K562 (cell line): ENCODE measurements around the gene DSTYK. TPM values are rescaled to one million over a fixed set of nuclear protein-coding genes. Genes with fewer than 3 reads are reported as not detected.

ENCODE experiments used
- ATAC-seq: fragments of 200-7000 bp; cut with Tn5 transposase; 3 replicates; pipeline ENCODE4 v1.9.1; 2020; ENCODE audit warnings: moderate library complexity
- BruUV-seq: library from RNA; stranded (reverse); fragments of 400-500 nt; replicated peaks from 2 replicates; lab custom pipeline; 2021; lab: Mats Ljungman, UMichigan
- CTCF ChIA-PET: fragments of 300-600 bp; formaldehyde crosslinking; extraction: SDS; loops from one replicate; lab custom pipeline; 2021; ENCODE audit warnings: low intra/inter-chr PET ratio; lab: Yijun Ruan, JAX
- POLR2A ChIA-PET: fragments of 300-600, 350-650 bp; sonication (Branson Sonifier 250); formaldehyde crosslinking; extraction: SDS; loops from one replicate; lab custom pipeline; 2021; ENCODE audit warnings: antibody characterized with exemption, inconsistent platforms; lab: Yijun Ruan, JAX
- DNase-seq, 4 experiments: peaks; one replicate each; pipeline versions ENCODE4 v3.0.0 to v3.0.0-alpha.2; 2011 to 2018; ENCODE audit warnings: low spot score in 3 of 4, mixed read lengths in 3 of 4; ENCODE audit errors: extremely low read depth in 1 of 4
- FAIRE-seq: peaks from 2 replicates; lab custom pipeline; 2011; peaks lifted over from hg19 to GRCh38; lab: Jason Lieb, UNC
- H2AFZ ChIP-seq: 2 replicates; pipeline ENCODE4 v1.6.0; 2011; ENCODE audit warnings: low read depth, low read length, control low read depth, inconsistent platforms
- H3K27ac ChIP-seq: fragments of 200-600 bp; 3 replicates; pipeline ENCODE4 v1.8.0; 2011; ENCODE audit warnings: low read depth, mild to moderate bottlenecking, control low read depth, inconsistent platforms, low read length, moderate library complexity, mixed read lengths; ENCODE audit errors: extremely low read depth
- H3K27me3 ChIP-seq, 2 experiments: fragments of 300-600 bp in 1 of 2; 2 replicates in 1 of 2; 3 replicates in 1 of 2; pipeline versions ENCODE4 v1.6.0 to v1.8.0; 2011; ENCODE audit warnings: inconsistent platforms in 2 of 2, low read length in 2 of 2, mild to moderate bottlenecking in 1 of 2, mixed read lengths in 1 of 2, moderate library complexity in 1 of 2; ENCODE audit not compliant: control insufficient read depth in 2 of 2, insufficient read depth in 2 of 2
- H3K36me3 ChIP-seq: fragments of 300-600 bp; 3 replicates; pipeline ENCODE4 v1.8.0; 2011; ENCODE audit warnings: mild to moderate bottlenecking, low read length, inconsistent platforms; ENCODE audit not compliant: control insufficient read depth, insufficient read depth
- H3K4me1 ChIP-seq, 2 experiments: fragments of 200-600 bp in 1 of 2; replicated peaks in 1 of 2; 2 replicates in 1 of 2; 3 replicates in 1 of 2; pipeline versions ENCODE4 v1.5.1 to v1.8.0; 2011; ENCODE audit warnings: inconsistent platforms in 2 of 2, low read length in 2 of 2, mild to moderate bottlenecking in 1 of 2, mixed read lengths in 1 of 2, moderate library complexity in 1 of 2; ENCODE audit not compliant: control insufficient read depth in 2 of 2, insufficient read depth in 2 of 2
- H3K4me2 ChIP-seq: 2 replicates; pipeline ENCODE4 v1.6.1; 2011; ENCODE audit warnings: low read length, control low read depth, inconsistent platforms, mixed read lengths; ENCODE audit not compliant: insufficient read depth
- H3K4me3 ChIP-seq: fragments of 200-600 bp; sonication (generic), shearing (Covaris generic); 2 replicates; pipeline ENCODE4 v1.5.1; 2016; ENCODE audit warnings: control low read depth, inconsistent platforms
- H3K79me2 ChIP-seq: fragments of 200-600 bp; 3 replicates; pipeline ENCODE4 v1.8.0; 2011; ENCODE audit warnings: low read length, inconsistent platforms; ENCODE audit not compliant: control insufficient read depth, insufficient read depth
- H3K9ac ChIP-seq, 2 experiments: 2 replicates each; pipeline versions ENCODE4 v1.6.0 to v1.6.1; 2011; ENCODE audit warnings: low read depth in 2 of 2, low read length in 2 of 2, control low read depth in 1 of 2, inconsistent platforms in 1 of 2, mild to moderate bottlenecking in 1 of 2, mixed read lengths in 1 of 2; ENCODE audit not compliant: insufficient read depth in 1 of 2
- H3K9me1 ChIP-seq: one replicate; pipeline ENCODE4 v1.6.0; 2011; ENCODE audit warnings: inconsistent platforms, mild to moderate bottlenecking, low read length, moderate library complexity; ENCODE audit not compliant: control insufficient read depth, insufficient read depth
- H3K9me3 ChIP-seq: replicated peaks from 2 replicates; pipeline ENCODE4 v1.5.1; 2011; ENCODE audit warnings: low read depth, low read length, inconsistent platforms; ENCODE audit not compliant: control insufficient read depth, insufficient read depth
- H4K20me1 ChIP-seq: replicated peaks from 2 replicates; pipeline ENCODE4 v1.6.1; 2011; ENCODE audit warnings: low read length, inconsistent platforms, mixed read lengths; ENCODE audit not compliant: control insufficient read depth, insufficient read depth
- CBFA2T3 ChIP-seq: fragments of 450-650 bp; IDR thresholded peaks from 2 replicates; pipeline ENCODE4 v1.6.1; 2017
- NFIC ChIP-seq: fragments of 450-650 bp; IDR thresholded peaks from 2 replicates; pipeline ENCODE4 v1.6.1; 2017; ENCODE audit warnings: mild to moderate bottlenecking, inconsistent platforms
- NFIX ChIP-seq: fragments of 250-450 bp; sonication (Bioruptor Pico); IDR thresholded peaks from 2 replicates; pipeline ENCODE4 v1.4.0; 2020; ENCODE audit warnings: low read depth, mild to moderate bottlenecking, moderate library complexity
- PHF21A ChIP-seq: fragments of 450-650 bp; IDR thresholded peaks from 2 replicates; pipeline ENCODE4 v1.6.1; 2017; ENCODE audit warnings: low read depth, borderline replicate concordance
- RAD21 ChIP-seq, 2 experiments: fragments of 250-450 bp in 1 of 2; fragments of 450-650 bp in 1 of 2; sonication (Bioruptor Pico) in 1 of 2; formaldehyde crosslinking in 1 of 2; IDR thresholded peaks in 1 of 2; conservative IDR thresholded peaks in 1 of 2; 2 replicates each; pipeline versions ENCODE4 v1.4.0 to v1.8.0; 2020 to 2022; ENCODE audit warnings: mild to moderate bottlenecking in 2 of 2, moderate library complexity in 1 of 2
- RCOR1 ChIP-seq, 2 experiments: IDR thresholded peaks; 2 replicates each; pipeline ENCODE4 v1.6.1; 2012; ENCODE audit warnings: low read depth in 2 of 2, low read length in 2 of 2, borderline replicate concordance in 1 of 2, improper control_type of control experiment in 1 of 2
- RNF2 ChIP-seq: sonication (generic); IDR thresholded peaks from 2 replicates; pipeline ENCODE4 v1.6.1; 2016
- ZNF354B ChIP-seq: fragments of 250-450 bp; sonication (Bioruptor Pico); IDR thresholded peaks from 2 replicates; pipeline ENCODE4 v1.4.0; 2020
- WGBS: fragments of 100-300 bp; shearing (Covaris generic); methylation state at CpG from one replicate; pipeline ENCODE4 v1.1.6; 2016; ENCODE audit warnings: low coverage, mixed read lengths; ENCODE audit not compliant: insufficient coverage; ENCODE audit errors: missing lambda C conversion rate; 5-methylcytosine and 5-hydroxymethylcytosine counted together
- in situ Hi-C: fragments of 300-500 bp; cut with MboI; formaldehyde crosslinking; loops from 4 replicates; pipeline ENCODE4 v1.15.0; 2018; ENCODE audit warnings: inconsistent platforms, mixed read lengths
- intact Hi-C: fragments of 100-400 bp; cut with micrococcal nuclease; formaldehyde crosslinking; loops from 2 replicates; pipeline ENCODE4 v1.14.2; 2022
- polyA plus RNA-seq, 8 experiments: library from polyadenylated mRNA; depleted of rRNA in 4 of 8; stranded (reverse) in 5 of 8; unstranded in 3 of 8; fragments of >200 nt; fragmentation: Nextera tagmentation in 2 of 8; fragmentation: Illumina TruSeq in 1 of 8; extraction: Ambion mirVana in 2 of 8; extraction: Trizol in 1 of 8; gene quantifications; 2 replicates each; pipeline versions ENCODE4 v1.2.1 to v1.2.3, GENCODE V29; 2011 to 2014; ENCODE audit warnings: inconsistent platforms in 1 of 8, missing spikeins in 1 of 8
- total RNA-seq, 7 experiments: library from RNA; depleted of rRNA in 6 of 7; stranded (reverse); fragments of >200 nt in 6 of 7; fragmentation: Illumina TruSeq in 2 of 7; extraction: Trizol in 2 of 7; gene quantifications; 2 replicates each; pipeline versions ENCODE4 v1.2.1 to v1.2.3, GENCODE V29; 2011 to 2021; ENCODE audit warnings: low replicate concordance in 1 of 7
- TF ChIP-seq, protein P1 (sequence below): sonication (generic); IDR thresholded peaks from 2 replicates; pipeline ENCODE4 v1.6.1; 2016
- TF ChIP-seq, protein P2 (sequence below), 2 experiments: fragments of 450-650 bp in 1 of 2; sonication (generic) in 1 of 2; formaldehyde crosslinking in 1 of 2; IDR thresholded peaks; 2 replicates each; pipeline versions ENCODE4 v1.7.1 to v1.9.0; 2016 to 2022; ENCODE audit warnings: inconsistent platforms in 1 of 2, mild to moderate bottlenecking in 1 of 2, missing genetic modification reagents in 1 of 2

DSTYK gene
- total and polyA plus RNA-seq, 9 of the 15 experiments (the other 6 are each of a cell fraction or from before 2014, with no cell fraction given) = 4.2 to 7.1 (median 6.2) TPM

DNA sequence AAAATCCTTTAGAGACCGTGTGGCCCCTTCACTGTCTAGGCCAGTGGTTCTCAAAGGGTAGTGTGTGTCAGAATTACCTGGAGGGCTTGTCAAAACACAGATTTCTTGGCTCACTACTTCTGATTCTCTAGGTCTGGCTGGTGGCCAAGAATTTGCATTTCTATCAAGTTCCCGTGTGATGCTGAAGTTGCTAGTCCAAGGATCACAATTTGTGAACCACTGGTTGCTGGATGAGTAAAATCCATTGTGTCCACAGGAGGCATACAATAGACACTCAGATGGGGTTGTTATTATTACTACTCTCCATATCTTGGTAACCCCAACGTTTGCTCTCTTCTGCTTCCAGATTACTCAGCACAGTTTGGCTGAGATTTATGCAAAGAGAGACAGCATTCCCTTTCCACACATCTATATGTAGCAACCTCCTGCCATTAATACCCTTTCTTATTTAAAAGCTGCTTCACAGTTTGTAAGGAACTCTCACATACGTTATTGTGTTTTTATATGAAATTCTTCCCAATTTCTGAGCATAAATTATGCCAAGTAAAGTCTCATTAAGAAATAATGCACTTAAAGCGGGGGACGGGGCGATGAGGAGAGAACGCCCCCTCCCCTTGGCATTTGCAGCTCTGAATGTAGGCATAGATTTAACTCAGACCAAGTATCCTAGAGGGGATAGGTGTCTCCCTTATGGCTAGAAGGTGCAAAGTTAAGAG is 15.5 kb upstream of the DSTYK start:
- Histone ChIP-seq H3K36me3 (no peaks in the 10 kb centered on the region), H3K9ac (peak overlapping the region in 1 of 2 experiments; percentile 87; a peak in 2 of 4 replicates), H3K4me2 (peak overlapping the region; percentile 81), H3K79me2 (no peaks in the 10 kb centered on the region), H4K20me1 (no peaks in the 10 kb centered on the region; the same call in 1 of the 2 replicates), H3K27me3 (peaks cover 3 to 13% of the 10 kb centered on the region in 2 experiments; a peak in 4 of 5 replicates), H3K4me1 (peaks cover 27 to 29% of the 10 kb centered on the region in 2 experiments), H2AFZ (peak overlapping the region; percentile 91), H3K9me3 (no peaks in the 10 kb centered on the region), H3K4me3 (peak overlapping the region; percentile 47), H3K9me1 (no peaks in the 10 kb centered on the region), H3K27ac (no peak overlapping the region)
- FAIRE-seq = no peak
- intact Hi-C loops (no loop called here), in situ Hi-C loops (no loop called here)
- ATAC-seq = no peak
- peak in 3 of 4 experiments; percentile 25 to 37 (median 35) for DNase-seq
- no TSS peak for BruUV-seq
- CTCF ChIA-PET = interaction anchor here (1.1 kb wide), 1 partner anchor 29 kb away, joined by 3 read pairs; no protein-coding TSS in a partner anchor
- POLR2A ChIA-PET = interaction anchor here (0.7 to 1.5 kb wide), 5 partner anchors 11 to 82 kb away, joined by 3 to 5 read pairs (median 3); no protein-coding TSS in a partner anchor
- WGBS = 20% methylated on average over 8 of the region's 8 CpGs
- peak in 1 of 2 experiments; percentile 13; a peak in 1 of 4 replicates for TF ChIP-seq RAD21 (CRISPR knock-in tag; conservative IDR thresholded peaks at IDR 0.05 in 1 of 2, IDR thresholded peaks at IDR 0.05 in 1 of 2)
- peak; percentile 55; the same call in 1 of the 2 replicates for TF ChIP-seq NFIX
- TF ChIP-seq, protein P1, sequence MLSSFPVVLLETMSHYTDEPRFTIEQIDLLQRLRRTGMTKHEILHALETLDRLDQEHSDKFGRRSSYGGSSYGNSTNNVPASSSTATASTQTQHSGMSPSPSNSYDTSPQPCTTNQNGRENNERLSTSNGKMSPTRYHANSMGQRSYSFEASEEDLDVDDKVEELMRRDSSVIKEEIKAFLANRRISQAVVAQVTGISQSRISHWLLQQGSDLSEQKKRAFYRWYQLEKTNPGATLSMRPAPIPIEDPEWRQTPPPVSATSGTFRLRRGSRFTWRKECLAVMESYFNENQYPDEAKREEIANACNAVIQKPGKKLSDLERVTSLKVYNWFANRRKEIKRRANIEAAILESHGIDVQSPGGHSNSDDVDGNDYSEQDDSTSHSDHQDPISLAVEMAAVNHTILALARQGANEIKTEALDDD = 0 out of 2 replicates have a peak, but pooled peaks have one; percentile 19
- TF ChIP-seq RNF2 = peak; percentile 6; the same call in 1 of the 2 replicates
- TF ChIP-seq CBFA2T3 = 0 out of 2 replicates have a peak, but pooled peaks have one; percentile 18
- TF ChIP-seq NFIC = peak; percentile 92
- peak in 1 of 2 experiments; percentile 64; a peak in 2 of 4 replicates for TF ChIP-seq RCOR1 (IDR thresholded peaks at IDR 0.05; ENCODE audit: borderline replicate concordance in 1 of 2, low read depth in 2 of 2, low read length in 2 of 2)
- TF ChIP-seq ZNF354B (CRISPR knock-in tag) = no peak
- TF ChIP-seq PHF21A = peak; percentile 26
- TF ChIP-seq, protein P2, sequence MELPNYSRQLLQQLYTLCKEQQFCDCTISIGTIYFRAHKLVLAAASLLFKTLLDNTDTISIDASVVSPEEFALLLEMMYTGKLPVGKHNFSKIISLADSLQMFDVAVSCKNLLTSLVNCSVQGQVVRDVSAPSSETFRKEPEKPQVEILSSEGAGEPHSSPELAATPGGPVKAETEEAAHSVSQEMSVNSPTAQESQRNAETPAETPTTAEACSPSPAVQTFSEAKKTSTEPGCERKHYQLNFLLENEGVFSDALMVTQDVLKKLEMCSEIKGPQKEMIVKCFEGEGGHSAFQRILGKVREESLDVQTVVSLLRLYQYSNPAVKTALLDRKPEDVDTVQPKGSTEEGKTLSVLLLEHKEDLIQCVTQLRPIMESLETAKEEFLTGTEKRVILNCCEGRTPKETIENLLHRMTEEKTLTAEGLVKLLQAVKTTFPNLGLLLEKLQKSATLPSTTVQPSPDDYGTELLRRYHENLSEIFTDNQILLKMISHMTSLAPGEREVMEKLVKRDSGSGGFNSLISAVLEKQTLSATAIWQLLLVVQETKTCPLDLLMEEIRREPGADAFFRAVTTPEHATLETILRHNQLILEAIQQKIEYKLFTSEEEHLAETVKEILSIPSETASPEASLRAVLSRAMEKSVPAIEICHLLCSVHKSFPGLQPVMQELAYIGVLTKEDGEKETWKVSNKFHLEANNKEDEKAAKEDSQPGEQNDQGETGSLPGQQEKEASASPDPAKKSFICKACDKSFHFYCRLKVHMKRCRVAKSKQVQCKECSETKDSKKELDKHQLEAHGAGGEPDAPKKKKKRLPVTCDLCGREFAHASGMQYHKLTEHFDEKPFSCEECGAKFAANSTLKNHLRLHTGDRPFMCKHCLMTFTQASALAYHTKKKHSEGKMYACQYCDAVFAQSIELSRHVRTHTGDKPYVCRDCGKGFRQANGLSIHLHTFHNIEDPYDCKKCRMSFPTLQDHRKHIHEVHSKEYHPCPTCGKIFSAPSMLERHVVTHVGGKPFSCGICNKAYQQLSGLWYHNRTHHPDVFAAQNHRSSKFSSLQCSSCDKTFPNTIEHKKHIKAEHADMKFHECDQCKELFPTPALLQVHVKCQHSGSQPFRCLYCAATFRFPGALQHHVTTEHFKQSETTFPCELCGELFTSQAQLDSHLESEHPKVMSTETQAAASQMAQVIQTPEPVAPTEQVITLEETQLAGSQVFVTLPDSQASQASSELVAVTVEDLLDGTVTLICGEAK (IDR thresholded peaks at IDR 0.05) = 0 out of 2 replicates have a peak, but pooled peaks have one; percentile 19
- TF ChIP-seq, protein P2 (CRISPR knock-in tag; IDR thresholded peaks at IDR 0.05) = no peak
